Mucosa of stomach (tissue), 1 donor: ENCODE results near the gene LMOD3.

Experiments used
- H3K27me3 ChIP-seq: one replicate; pipeline ENCODE4 v1.7.0; 2013; ENCODE audit warnings: mild to moderate bottlenecking, low read length; ENCODE audit not compliant: control insufficient read depth, insufficient read depth
- H3K36me3 ChIP-seq: one replicate; pipeline ENCODE4 v1.7.0; 2013; ENCODE audit warnings: low read length; ENCODE audit not compliant: control insufficient read depth, insufficient read depth
- H3K4me1 ChIP-seq: one replicate; pipeline ENCODE4 v1.7.0; 2013; ENCODE audit warnings: mild to moderate bottlenecking, low read length; ENCODE audit not compliant: control insufficient read depth, insufficient read depth
- H3K4me3 ChIP-seq: one replicate; pipeline ENCODE4 v1.7.0; 2013; ENCODE audit warnings: low read length
- H3K9ac ChIP-seq: one replicate; pipeline ENCODE4 v1.7.0; 2013; ENCODE audit warnings: mild to moderate bottlenecking, low read length, moderate library complexity
- H3K9me3 ChIP-seq: one replicate; pipeline ENCODE4 v1.7.0; 2013; ENCODE audit warnings: mild to moderate bottlenecking, low read length, moderate library complexity; ENCODE audit not compliant: control insufficient read depth
- donor health status: Pancreatic carcinoma.

Gene LMOD3

GRCh38 chr3:69143612-69144011, 21.2 kb upstream of the LMOD3 start:
- Histone ChIP-seq H3K4me1 (no peaks in the 10 kb centered on the region), H3K9me3 (no peaks in the 10 kb centered on the region), H3K4me3 (no peak overlapping the region), H3K9ac (no peak overlapping the region), H3K27me3 (no peaks in the 10 kb centered on the region), H3K36me3 (no peaks in the 10 kb centered on the region)

- no peaks in the 10 kb centered on the region for H3K27me3 ChIP-seq
- H3K4me3 ChIP-seq: no peak overlapping the region
- H3K36me3 ChIP-seq: no peaks in the 10 kb centered on the region
- H3K9me3 ChIP-seq: no peaks in the 10 kb centered on the region
- no peaks in the 10 kb centered on the region for H3K4me1 ChIP-seq
- H3K9ac ChIP-seq: no peak overlapping the region
Observed at GRCh38 chr3:69142797-69143454, 20.5 kb upstream of the LMOD3 start.

GRCh38 chr3:69142090-69142489, 19.7 kb upstream of the LMOD3 start:
- Histone ChIP-seq H3K4me1 (no peaks in the 10 kb centered on the region), H3K36me3 (no peaks in the 10 kb centered on the region), H3K4me3 (no peak overlapping the region), H3K9ac (no peak overlapping the region), H3K9me3 (no peaks in the 10 kb centered on the region), H3K27me3 (no peaks in the 10 kb centered on the region)

GRCh38 chr3:69141313-69141712, 18.9 kb upstream of the LMOD3 start:
- no peaks in the 10 kb centered on the region for H3K27me3 ChIP-seq
- H3K9ac ChIP-seq: no peak overlapping the region

GRCh38 chr3:69137412-69137811, 15.0 kb upstream of the LMOD3 start:
- no peaks in the 10 kb centered on the region for H3K4me1 ChIP-seq
- no peaks in the 10 kb centered on the region for H3K36me3 ChIP-seq
- no peak overlapping the region for H3K9ac ChIP-seq
- no peaks in the 10 kb centered on the region for H3K9me3 ChIP-seq
- H3K4me3 ChIP-seq: no peak overlapping the region
- H3K27me3 ChIP-seq: no peaks in the 10 kb centered on the region

More at GRCh38 chr3:69141313-69141712, 18.9 kb upstream of the LMOD3 start:
- H3K9me3 ChIP-seq: no peaks in the 10 kb centered on the region
- H3K4me3 ChIP-seq: no peak overlapping the region
- no peaks in the 10 kb centered on the region for H3K36me3 ChIP-seq
- H3K4me1 ChIP-seq: no peaks in the 10 kb centered on the region

- H3K4me3 ChIP-seq: no peak overlapping the region
- H3K27me3 ChIP-seq: no peaks in the 10 kb centered on the region
- no peaks in the 10 kb centered on the region for H3K4me1 ChIP-seq
- H3K36me3 ChIP-seq: no peaks in the 10 kb centered on the region
- no peaks in the 10 kb centered on the region for H3K9me3 ChIP-seq
- H3K9ac ChIP-seq: no peak overlapping the region
Observed at GRCh38 chr3:69137005-69137404, 14.6 kb upstream of the LMOD3 start.

GRCh38 chr3:69130689-69131088, 8.3 kb upstream of the LMOD3 start:
- H3K27me3 ChIP-seq: no peaks in the 10 kb centered on the region
- no peaks in the 10 kb centered on the region for H3K4me1 ChIP-seq
- no peak overlapping the region for H3K9ac ChIP-seq
- no peaks in the 10 kb centered on the region for H3K9me3 ChIP-seq
- no peak overlapping the region for H3K4me3 ChIP-seq
- H3K36me3 ChIP-seq: no peaks in the 10 kb centered on the region

GRCh38 chr3:69129531-69129930, 7.1 kb upstream of the LMOD3 start:
- no peak overlapping the region for H3K9ac ChIP-seq
- no peak overlapping the region for H3K4me3 ChIP-seq
- no peaks in the 10 kb centered on the region for H3K36me3 ChIP-seq
- no peaks in the 10 kb centered on the region for H3K4me1 ChIP-seq
- no peaks in the 10 kb centered on the region for H3K9me3 ChIP-seq
- H3K27me3 ChIP-seq: no peaks in the 10 kb centered on the region

- Histone ChIP-seq H3K4me3 (no peak overlapping the region), H3K36me3 (no peaks in the 10 kb centered on the region), H3K4me1 (no peaks in the 10 kb centered on the region), H3K27me3 (no peaks in the 10 kb centered on the region), H3K9ac (no peak overlapping the region), H3K9me3 (no peaks in the 10 kb centered on the region)
Observed at GRCh38 chr3:69128509-69128908, 6.1 kb upstream of the LMOD3 start.

- Histone ChIP-seq H3K4me1 (no peaks in the 10 kb centered on the region), H3K27me3 (no peaks in the 10 kb centered on the region), H3K36me3 (no peaks in the 10 kb centered on the region), H3K9me3 (no peaks in the 10 kb centered on the region), H3K9ac (no peak overlapping the region), H3K4me3 (no peak overlapping the region)
Observed at GRCh38 chr3:69126999-69127398, 4.6 kb upstream of the LMOD3 start.

GRCh38 chr3:69126216-69126615, 3.8 kb upstream of the LMOD3 start:
- Histone ChIP-seq H3K9me3 (no peaks in the 10 kb centered on the region), H3K36me3 (no peaks in the 10 kb centered on the region), H3K4me3 (no peak overlapping the region), H3K27me3 (no peaks in the 10 kb centered on the region), H3K4me1 (no peaks in the 10 kb centered on the region), H3K9ac (no peak overlapping the region)

- no peaks in the 10 kb centered on the region for H3K27me3 ChIP-seq
Observed at GRCh38 chr3:69121950-69122349, 445 bp downstream of the LMOD3 start.

GRCh38 chr3:69121513-69121912, 882 bp downstream of the LMOD3 start:
- Histone ChIP-seq H3K4me3 (no peak overlapping the region), H3K9ac (no peak overlapping the region), H3K9me3 (no peaks in the 10 kb centered on the region), H3K36me3 (no peaks in the 10 kb centered on the region), H3K27me3 (no peaks in the 10 kb centered on the region), H3K4me1 (no peaks in the 10 kb centered on the region)

More at GRCh38 chr3:69121950-69122349, 445 bp downstream of the LMOD3 start:
- no peaks in the 10 kb centered on the region for H3K4me1 ChIP-seq
- H3K9ac ChIP-seq: no peak overlapping the region
- no peaks in the 10 kb centered on the region for H3K9me3 ChIP-seq
- no peaks in the 10 kb centered on the region for H3K36me3 ChIP-seq
- H3K4me3 ChIP-seq: no peak overlapping the region
